Eye (tissue), 1 donor: ENCODE results near the gene GABRG2.
"Not testable (repeated sequence)": the region's sequence is repeated elsewhere in the genome, so short reads cannot be mapped to it uniquely, and the experiment has no call there.

Experiments
- DNase-seq: peaks from one replicate; pipeline ENCODE4 v3.0.0-alpha.2; 2015

Gene GABRG2

DNA sequence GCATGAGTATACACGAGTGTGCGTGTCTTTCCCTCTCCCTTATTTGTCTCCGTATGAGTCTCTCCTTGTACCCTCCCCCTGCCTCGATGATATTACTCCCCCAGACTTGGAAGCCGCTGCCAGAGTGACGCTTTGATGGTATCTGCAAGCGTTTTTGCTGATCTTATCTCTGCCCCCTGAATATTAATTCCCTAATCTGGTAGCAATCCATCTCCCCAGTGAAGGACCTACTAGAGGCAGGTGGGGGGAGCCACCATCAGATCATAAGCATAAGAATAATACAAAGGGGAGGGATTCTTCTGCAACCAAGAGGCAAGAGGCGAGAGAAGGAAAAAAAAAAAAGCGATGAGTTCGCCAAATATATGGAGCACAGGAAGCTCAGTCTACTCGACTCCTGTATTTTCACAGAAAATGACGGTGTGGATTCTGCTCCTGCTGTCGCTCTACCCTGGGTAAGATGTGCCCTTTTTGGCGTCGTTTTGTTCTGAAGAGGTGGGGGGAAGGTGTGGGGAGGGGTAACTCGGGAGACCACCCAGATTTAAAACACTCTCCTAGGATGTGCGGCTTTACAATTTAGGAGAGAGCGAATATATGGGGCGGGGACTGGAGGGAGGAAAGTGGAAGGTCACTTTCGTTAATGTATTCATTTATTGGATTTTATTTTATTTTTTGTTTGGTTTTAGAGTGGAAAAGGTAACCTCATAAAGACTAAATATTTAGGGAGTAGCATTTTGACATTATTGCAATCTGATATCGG lies at the start of gene GABRG2:
Gene GABRG2 (plus strand): TSS at position 119 of the 757 bp plus-strand sequence. CDS start 227 bp downstream, at position 346.
- DNase-seq: peak; percentile 46

- no peak for DNase-seq
These were observed 42.3 kb upstream of the GABRG2 start for GRCh38 chr5:162025312-162025711.

GRCh38 chr5:162026803-162027202 lies 40.8 kb upstream of the GABRG2 start:
- no peak for DNase-seq

DNA sequence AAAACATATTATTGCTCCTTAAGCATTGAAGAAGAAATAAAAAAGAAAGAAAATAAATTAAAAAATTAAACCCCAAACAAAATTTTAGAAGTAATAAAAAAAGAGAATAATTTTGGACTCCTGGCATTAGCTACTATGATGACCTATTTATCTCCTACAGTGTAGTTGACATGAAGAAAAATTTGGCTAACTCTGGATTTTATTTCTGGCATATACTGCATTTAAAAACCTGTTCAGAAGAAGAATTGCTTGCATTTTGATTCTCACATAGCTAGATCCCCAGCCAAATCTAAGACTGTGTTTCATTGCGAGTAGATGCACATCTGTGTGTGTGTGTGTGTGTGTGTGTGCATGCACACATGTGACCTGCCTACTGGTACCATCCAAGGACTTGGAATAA lies 30.1 kb upstream of the GABRG2 start:
- no peak for DNase-seq

GRCh38 chr5:162047279-162047678 lies 20.3 kb upstream of the GABRG2 start:
- no peak for DNase-seq

DNA sequence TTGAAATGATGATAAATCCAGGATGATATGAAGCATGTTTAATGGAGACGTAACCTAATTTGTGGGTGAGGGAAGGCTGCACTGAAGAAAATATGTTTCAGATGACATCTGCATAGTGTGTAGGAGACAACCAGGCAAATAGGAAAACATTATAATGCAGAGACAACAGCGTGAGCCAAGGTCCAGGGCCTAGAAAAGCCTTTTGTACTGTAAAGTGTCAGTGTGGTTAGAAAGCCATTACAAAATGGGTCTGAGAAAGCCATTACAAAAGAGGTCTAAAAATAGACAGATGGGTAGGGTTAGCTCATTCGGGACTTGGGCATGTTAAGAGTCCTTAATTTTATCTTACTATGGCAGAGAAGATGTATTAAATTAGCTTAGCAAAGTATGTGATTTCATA lies 14.9 kb upstream of the GABRG2 start:
- DNase-seq: no peak

- not testable (repeated sequence) for DNase-seq
These were observed 12.5 kb upstream of the GABRG2 start for GRCh38 chr5:162055095-162055494.

GRCh38 chr5:162067162-162067561 lies 411 bp upstream of the GABRG2 start:
- DNase-seq: peak; percentile 52

GRCh38 chr5:162068412-162068811 lies 839 bp downstream of the GABRG2 start:
- peak; percentile 91 for DNase-seq

DNA sequence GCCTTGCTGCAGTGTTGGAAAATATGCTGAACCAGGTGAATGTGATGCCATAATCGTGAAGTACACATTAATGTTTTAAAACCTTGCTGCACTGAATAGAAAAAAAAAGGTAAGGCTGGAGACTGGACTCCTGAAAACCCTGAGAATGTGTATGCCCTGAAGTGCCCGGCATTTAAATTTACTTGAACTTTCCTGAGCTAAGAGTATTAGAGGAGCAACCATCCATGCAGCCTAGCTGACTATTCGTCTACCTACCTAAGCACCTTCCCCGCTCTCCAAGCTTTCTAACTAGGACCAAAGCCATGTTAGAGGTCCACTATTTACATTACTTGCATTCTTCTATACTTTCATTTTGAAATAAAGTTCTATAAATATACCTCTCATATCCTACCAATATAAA lies 1.4 kb downstream of the GABRG2 start:
- DNase-seq: no peak

DNA sequence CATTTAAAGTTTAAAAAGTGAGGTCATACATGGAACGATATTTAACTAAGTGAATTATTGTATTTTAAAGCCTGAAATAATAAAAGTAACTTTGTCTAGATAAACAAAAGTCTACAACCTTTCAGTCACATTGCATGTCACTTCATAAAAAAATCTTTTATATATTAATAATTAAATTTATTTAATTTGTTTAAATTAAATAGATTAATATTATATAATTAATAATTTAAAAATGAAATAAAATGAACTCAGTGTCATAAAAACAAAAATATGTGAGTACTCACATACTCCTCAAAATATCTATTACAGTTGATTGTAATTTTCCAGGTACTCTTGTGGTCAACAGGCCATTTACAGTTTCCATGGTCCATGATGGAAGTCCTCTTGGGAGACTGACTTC lies 11.2 kb downstream of the GABRG2 start:
- DNase-seq: no peak

GRCh38 chr5:162091336-162091735 lies 23.8 kb downstream of the GABRG2 start:
- DNase-seq: no peak

GRCh38 chr5:162096448-162096847 lies 28.9 kb downstream of the GABRG2 start:
- DNase-seq: no peak

GRCh38 chr5:162107591-162107990 lies 40.0 kb downstream of the GABRG2 start:
- no peak for DNase-seq

GRCh38 chr5:162119801-162120200 lies 52.2 kb downstream of the GABRG2 start:
- DNase-seq: no peak

GRCh38 chr5:162128117-162128516 lies 60.5 kb downstream of the GABRG2 start:
- DNase-seq: peak; percentile 25

GRCh38 chr5:162132348-162132747 lies 64.8 kb downstream of the GABRG2 start:
- DNase-seq: no peak

DNA sequence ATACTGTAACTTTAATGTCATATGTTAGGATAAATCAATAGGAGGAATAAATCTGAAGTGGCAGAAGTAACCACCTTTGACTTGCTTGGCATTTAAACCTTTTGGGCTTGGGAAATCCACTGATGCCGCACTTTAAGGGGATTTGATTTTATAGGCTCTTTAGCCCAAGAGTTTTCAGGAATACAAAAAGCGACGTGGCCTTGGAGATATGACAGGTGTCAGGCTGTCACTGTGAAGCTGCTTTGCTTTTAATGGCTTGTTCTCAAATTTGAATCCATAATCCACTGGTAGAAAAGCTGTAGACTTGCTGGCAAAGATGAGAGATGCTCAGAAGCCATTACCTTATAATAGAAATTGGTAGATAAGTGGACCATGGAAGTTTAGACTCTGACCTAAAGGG lies 71.6 kb downstream of the GABRG2 start:
- DNase-seq: no peak

- DNase-seq: no peak
These were observed 86.7 kb downstream of the GABRG2 start for GRCh38 chr5:162154242-162154641.

DNA sequence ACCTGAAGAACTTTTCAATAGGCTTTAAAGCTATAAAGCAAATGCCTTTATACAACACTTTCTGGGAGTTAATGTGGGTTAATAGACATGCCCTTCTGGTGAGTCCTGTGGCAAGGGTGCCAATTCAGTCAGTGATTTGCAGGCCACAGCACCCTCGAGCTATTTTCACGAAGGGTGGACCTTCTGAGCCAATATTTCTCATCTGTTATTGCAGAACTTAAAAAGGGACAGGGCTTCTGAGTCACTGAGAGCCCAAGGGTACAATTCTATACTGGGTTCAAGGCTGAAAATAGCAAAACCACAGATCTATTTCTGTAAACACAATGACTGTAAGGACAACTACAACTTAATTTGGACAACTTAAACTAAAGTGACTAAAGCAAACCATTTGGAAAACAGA lies 92.8 kb downstream of the GABRG2 start:
- DNase-seq: no peak

- no peak for DNase-seq
These were observed 96.1 kb downstream of the GABRG2 start for GRCh38 chr5:162163663-162164062.

- no peak for DNase-seq
These were observed 106.9 kb downstream of the GABRG2 start for GRCh38 chr5:162174358-162174974.

DNA sequence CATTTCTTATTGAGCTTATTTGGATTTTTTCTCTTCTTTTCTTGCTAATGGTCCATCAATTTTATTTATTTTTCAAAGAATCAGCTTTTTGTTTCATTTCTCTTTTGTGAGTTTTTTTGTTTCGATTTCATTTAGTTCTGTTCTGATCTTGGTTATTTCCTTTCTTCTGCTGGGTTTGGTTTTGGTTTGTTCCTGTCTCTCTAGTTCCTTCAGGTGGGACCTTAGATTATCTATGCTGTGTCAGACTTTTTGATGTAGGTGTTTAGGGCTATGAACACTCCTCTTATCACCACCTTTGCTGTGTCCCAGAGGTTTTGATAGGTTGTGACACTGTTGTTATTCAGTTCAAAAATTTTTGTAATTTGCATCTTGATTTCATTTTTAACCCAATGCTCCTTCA lies 119.8 kb downstream of the GABRG2 start:
- DNase-seq: no peak

- no peak for DNase-seq
These were observed 122.1 kb downstream of the GABRG2 start for GRCh38 chr5:162189719-162190118.

DNA sequence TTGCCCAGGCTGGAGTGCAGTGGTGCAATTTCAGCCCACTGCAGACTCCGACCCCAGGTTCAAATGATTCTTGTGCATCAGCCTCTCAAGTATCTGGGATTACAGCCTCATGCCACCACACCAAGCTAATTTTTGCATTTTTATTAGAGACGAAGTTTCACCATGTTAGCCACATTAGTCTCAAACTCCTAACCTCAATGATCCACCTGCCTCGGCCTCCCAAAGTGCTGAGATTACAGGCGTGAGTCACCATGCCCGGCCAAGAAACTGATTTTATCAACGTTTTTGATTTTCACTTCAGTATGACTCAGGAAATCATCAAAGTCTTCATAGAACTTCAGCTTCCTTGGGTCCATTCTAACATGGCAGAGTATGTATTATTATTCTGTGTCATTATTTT lies 125.4 kb downstream of the GABRG2 start:
- no peak for DNase-seq
